Pons (tissue), 1 donor: ENCODE data around the gene HBZ.
"Not testable (repeated sequence)": the region's sequence is repeated elsewhere in the genome, so short reads cannot be mapped to it uniquely, and the experiment has no call there.

Experiments
- DNase-seq: peaks from one replicate; pipeline ENCODE4 v3.0.0-alpha.2; 2016; ENCODE audit warnings: low spot score

Gene HBZ

GRCh38 chr16:152141-153128, at the start of gene HBZ:
HBZ (plus strand) TSS chr16:152644; CDS start chr16:152910, 266 bp downstream.
- no peak for DNase-seq

- DNase-seq: no peak
Measured at GRCh38 chr16:104355-104754, 48.1 kb upstream of the HBZ start.

- no peak for DNase-seq
Measured at GRCh38 chr16:104928-105327, 47.5 kb upstream of the HBZ start.

- no peak for DNase-seq
Measured at GRCh38 chr16:105521-105920, 46.9 kb upstream of the HBZ start.

GRCh38 chr16:106623-107324, 45.7 kb upstream of the HBZ start:
- peak; percentile 86 for DNase-seq

GRCh38 chr16:112153-112840, 40.1 kb upstream of the HBZ start:
- no peak for DNase-seq

GRCh38 chr16:114327-114726, 38.1 kb upstream of the HBZ start:
- no peak for DNase-seq

GRCh38 chr16:116015-116414, 36.4 kb upstream of the HBZ start:
- DNase-seq: no peak

GRCh38 chr16:117379-118365, 34.8 kb upstream of the HBZ start:
- no peak for DNase-seq

GRCh38 chr16:118857-119256, 33.6 kb upstream of the HBZ start:
- DNase-seq: no peak

- DNase-seq: no peak
Measured at GRCh38 chr16:119295-119694, 33.1 kb upstream of the HBZ start.

- DNase-seq: no peak
Measured at GRCh38 chr16:119835-120491, 32.5 kb upstream of the HBZ start.

GRCh38 chr16:120756-121155, 31.7 kb upstream of the HBZ start:
- DNase-seq: no peak

- DNase-seq: no peak
Measured at GRCh38 chr16:122361-122760, 30.1 kb upstream of the HBZ start.

GRCh38 chr16:123558-124350, 28.7 kb upstream of the HBZ start:
- not testable (repeated sequence) for DNase-seq

- DNase-seq: no peak
Measured at GRCh38 chr16:125011-125410, 27.4 kb upstream of the HBZ start.

GRCh38 chr16:129075-129474, 23.4 kb upstream of the HBZ start:
- DNase-seq: no peak

GRCh38 chr16:130533-131173, 21.8 kb upstream of the HBZ start:
- DNase-seq: no peak

GRCh38 chr16:132120-132519, 20.3 kb upstream of the HBZ start:
- DNase-seq: no peak
